Activated CD4-positive, alpha-beta T cell treated with anti-CD3 and anti-CD28 coated beads, Interleukin-2, amount 10 ng/mL, durations not matched to agents 7 days and 5 days (primary cell): Measurements from ENCODE around the gene SCD5. TPM values are rescaled to one million over a fixed set of nuclear protein-coding genes. Genes with fewer than 3 reads are reported as not detected.
A peak's percentile ranks its signal among the peaks of the same experiment; 100 is the strongest.

ENCODE experiments used
- CTCF ChIA-PET: fragments of 350-600 bp; sonication (Branson Sonifier 250); formaldehyde crosslinking; loops from one replicate; lab custom pipeline; 2021; ENCODE audit warnings: antibody characterized with exemption; lab: Charles Lee
- POLR2A ChIA-PET: fragments of 350-600 bp; sonication (Branson Sonifier 250); formaldehyde crosslinking; loops from one replicate; lab custom pipeline; 2021; ENCODE audit warnings: antibody characterized with exemption; lab: Charles Lee
- DNase-seq: peaks from one replicate; pipeline ENCODE4 v3.0.0-alpha.2; 2020
- H3K27ac Mint-ChIP-seq: one replicate; pipeline ENCODE4 v1.8.0; 2021; ENCODE audit warnings: mild to moderate bottlenecking, moderate library complexity, mixed read lengths
- H3K27me3 Mint-ChIP-seq: one replicate; pipeline ENCODE4 v1.8.0; 2021; ENCODE audit warnings: mixed read lengths
- H3K36me3 Mint-ChIP-seq: one replicate; pipeline ENCODE4 v1.8.0; 2021; ENCODE audit warnings: low read depth, mixed read lengths
- H3K4me1 Mint-ChIP-seq: one replicate; pipeline ENCODE4 v1.8.0; 2021; ENCODE audit warnings: mixed read lengths
- H3K4me3 Mint-ChIP-seq: one replicate; pipeline ENCODE4 v1.8.0; 2021; ENCODE audit warnings: mild to moderate bottlenecking, moderate library complexity, mixed read lengths
- H3K9me3 Mint-ChIP-seq: one replicate; pipeline ENCODE4 v1.8.0; 2021; ENCODE audit warnings: mixed read lengths
- total RNA-seq, 2 experiments: library from RNA; stranded (reverse); gene quantifications; one replicate each; pipeline ENCODE4 v1.2.3, GENCODE V29; 2021

The SCD5 gene
- total RNA-seq, 2 experiments from 2014 or later, result 2.0 TPM

DNA sequence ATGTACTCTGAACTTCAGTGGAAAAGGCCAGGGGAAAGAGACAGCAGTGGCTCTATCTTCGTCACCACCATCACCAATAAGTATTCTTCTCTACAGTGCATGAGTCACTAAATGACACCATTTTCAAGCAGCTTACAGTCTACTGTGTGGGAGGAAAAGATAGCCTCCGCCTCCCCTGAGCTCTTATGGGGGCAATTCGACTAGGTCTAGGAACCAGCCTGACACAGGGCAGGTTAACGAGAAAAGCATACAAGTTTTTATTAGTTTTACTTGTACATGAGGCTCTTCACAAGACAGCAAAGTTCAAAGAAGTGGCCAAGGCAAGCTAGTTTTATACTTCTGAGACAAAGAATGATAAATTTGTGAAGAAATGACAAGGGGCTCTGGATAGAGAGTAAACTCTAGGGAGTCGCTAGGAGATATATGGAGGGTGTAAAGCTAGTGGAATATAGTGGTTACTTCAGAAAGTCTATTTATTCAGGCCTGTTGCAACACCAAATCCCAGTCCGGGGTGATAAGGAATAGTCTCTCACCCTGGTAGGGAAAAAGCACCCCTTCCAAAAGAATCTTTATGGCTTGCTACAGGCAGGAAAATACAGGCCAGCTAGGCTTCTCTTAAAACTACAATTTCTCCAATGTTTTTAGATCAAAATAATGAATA, 49.7 kb downstream of the SCD5 start:
- POLR2A ChIA-PET, result no interaction called here
- H3K27me3 Mint-ChIP-seq, result peaks cover 12% of the 10 kb centered on the region
- no peak for DNase-seq
- CTCF ChIA-PET, result no interaction called here
- no peaks in the 10 kb centered on the region for H3K4me1 Mint-ChIP-seq
- H3K27ac Mint-ChIP-seq, result no peak overlapping the region
- H3K36me3 Mint-ChIP-seq, result no peaks in the 10 kb centered on the region
- no peak overlapping the region for H3K4me3 Mint-ChIP-seq
- H3K9me3 Mint-ChIP-seq, result no peaks in the 10 kb centered on the region

DNA sequence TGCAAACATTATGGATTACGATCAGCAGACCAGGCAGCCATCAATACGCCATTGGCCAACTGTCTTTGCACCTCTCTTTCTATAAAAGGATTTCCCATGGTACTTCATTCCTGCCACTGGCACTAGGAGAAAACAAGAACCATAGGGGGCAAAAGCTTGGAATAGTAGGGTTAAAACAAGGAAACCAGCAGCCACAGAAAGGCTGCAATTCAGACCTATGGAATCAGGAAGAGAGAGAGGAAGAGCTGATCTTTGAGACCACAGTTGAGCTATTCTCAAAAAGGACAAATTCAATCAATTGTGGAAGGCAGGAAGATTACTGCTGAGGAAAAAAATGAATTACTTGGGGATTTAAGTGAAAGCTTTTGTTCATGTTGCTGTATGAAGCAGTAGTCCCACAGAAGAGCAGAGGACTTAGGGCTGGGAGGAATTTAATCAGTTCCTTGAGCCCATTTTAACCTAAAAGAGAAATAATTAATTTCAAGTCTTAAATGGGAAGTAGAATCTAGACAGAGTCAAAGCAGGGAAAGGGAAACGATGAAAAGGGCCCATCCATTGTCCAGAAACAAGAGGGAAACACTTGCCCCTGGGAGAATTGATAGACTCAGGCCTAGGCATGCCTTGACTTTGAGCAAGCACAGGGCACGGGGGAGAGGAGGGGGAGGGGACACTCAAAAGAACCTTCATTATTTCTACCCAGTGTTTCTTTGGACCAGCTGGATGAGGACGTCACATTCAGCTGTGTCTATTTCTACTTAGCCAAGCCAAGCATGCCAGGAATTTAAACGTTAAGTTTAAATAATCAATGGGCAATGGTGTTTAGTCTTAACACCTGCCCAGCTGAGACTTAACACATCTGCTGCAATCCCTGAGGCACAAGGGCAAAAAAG, 50.7 kb downstream of the SCD5 start:
- H3K4me1 Mint-ChIP-seq, result no peaks in the 10 kb centered on the region
- no peak overlapping the region for H3K4me3 Mint-ChIP-seq
- no peaks in the 10 kb centered on the region for H3K9me3 Mint-ChIP-seq
- no peak overlapping the region for H3K27ac Mint-ChIP-seq
- POLR2A ChIA-PET, result no interaction called here
- H3K27me3 Mint-ChIP-seq, result peaks cover 11% of the 10 kb centered on the region
- no peak for DNase-seq
- CTCF ChIA-PET, result interaction anchor here (0.6 to 1.4 kb wide), 2 partner anchors 19 to 250 kb away, joined by 3 read pairs; no protein-coding TSS in a partner anchor
- no peaks in the 10 kb centered on the region for H3K36me3 Mint-ChIP-seq

DNA sequence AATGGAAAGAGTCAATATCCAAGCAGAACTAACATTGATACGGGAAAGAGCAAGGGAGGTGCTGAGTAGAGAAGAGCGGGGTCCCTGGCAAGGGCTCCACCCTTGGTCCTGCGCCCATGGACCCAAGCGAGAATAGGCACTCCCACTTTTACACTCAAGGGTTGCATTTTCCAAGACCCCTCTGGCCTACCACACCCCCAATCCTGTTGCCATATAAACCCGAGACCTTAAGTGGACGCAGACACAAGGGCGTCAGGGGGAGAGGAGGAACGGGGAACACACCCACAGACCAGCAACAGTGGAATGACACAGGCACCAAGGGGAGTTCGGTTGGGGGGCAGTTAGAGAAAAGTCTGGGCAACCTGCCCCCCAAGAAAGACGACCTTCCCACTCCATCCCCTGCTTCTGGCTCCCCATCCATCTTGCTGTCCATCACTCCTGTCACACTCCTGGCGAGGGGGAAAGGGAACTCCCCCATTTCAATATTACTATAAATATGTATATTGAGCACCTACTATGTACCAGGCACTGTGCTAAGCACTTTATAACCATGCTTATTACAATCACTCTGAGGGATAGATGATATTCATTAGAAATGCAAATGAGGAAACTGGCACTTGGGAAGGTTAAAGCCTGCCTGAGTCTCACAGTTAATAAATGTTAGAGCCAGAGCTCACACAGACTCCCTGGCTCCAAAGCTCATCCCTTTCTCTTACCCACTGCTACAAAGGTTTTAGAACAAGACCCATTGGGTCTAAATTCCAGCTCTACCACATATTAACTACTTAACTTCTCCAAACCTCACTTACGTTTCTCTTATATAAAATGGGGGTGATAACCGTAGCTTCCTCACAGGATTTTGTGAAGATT, 51.7 kb downstream of the SCD5 start:
- no peak for DNase-seq
- no peaks in the 10 kb centered on the region for H3K36me3 Mint-ChIP-seq
- POLR2A ChIA-PET, result no interaction called here
- peaks cover 11% of the 10 kb centered on the region for H3K27me3 Mint-ChIP-seq
- H3K27ac Mint-ChIP-seq, result no peak overlapping the region
- H3K4me1 Mint-ChIP-seq, result no peaks in the 10 kb centered on the region
- no peaks in the 10 kb centered on the region for H3K9me3 Mint-ChIP-seq
- no peak overlapping the region for H3K4me3 Mint-ChIP-seq
- CTCF ChIA-PET, result interaction anchor here (0.6 to 1.4 kb wide), 2 partner anchors 18 to 249 kb away, joined by 3 read pairs; no protein-coding TSS in a partner anchor

DNA sequence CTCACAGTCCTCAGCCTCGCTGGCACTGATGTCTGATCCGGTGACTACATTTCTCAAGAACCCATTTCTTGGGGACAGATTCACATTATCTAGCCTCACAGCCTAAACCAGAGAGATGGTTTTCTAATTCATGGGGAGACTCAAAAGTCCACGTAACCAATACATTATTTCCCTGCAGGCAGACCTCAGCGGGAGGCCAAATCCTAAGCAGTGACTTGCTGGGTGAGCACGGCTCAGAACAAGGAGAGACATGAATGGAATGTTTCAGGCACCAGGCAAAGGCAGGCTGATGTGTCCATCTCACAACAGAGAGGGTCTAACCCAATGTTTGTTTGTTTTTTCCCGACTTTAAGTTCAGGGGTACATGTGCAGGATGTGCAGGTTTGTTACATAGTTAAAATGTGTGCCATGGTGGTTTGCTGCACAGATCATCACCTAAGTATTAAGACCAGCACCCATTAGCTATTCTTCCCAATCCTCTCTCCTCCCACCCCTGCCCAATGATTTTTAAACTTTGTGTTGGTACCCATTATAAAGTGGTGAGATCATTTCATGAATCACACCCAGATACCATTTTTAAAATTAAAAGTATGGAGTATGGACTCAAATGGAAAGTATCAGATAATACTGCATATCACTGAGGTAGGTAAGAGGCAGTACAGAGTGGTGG, 53.3 kb downstream of the SCD5 start:
- H3K27ac Mint-ChIP-seq, result no peak overlapping the region
- no peaks in the 10 kb centered on the region for H3K36me3 Mint-ChIP-seq
- no peaks in the 10 kb centered on the region for H3K9me3 Mint-ChIP-seq

DNA sequence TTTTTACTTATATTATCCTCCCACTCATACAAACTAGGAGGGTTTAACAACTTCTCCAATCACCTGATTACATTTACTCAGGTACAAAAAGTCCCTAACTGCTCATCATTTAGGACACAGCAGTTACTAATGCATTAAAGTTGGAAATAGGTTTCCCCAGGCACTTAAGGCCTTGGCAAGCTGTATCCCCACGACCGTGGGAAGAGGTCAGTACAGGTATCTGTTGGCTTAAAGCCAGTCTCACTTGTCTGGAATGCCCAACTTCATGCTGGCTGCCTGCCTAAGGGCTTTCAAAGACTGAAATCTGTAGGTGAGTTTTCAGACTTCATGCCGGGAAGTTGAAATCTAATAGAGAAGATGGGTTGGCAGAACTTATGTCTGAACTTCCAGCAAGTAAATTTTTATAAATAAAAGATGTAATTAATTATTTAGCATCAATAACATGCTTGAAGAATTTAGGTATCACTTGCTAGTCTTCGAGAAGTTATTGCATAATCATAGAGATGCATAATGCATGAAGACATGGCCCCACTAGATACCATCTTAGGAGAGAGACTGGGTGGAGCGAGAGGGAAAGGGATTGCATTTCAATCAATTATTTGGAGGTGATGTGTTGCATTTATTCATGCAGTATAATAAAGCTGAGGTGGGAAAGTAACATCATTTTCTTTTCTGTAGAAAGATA, 54.2 kb downstream of the SCD5 start:
- H3K4me1 Mint-ChIP-seq, result no peaks in the 10 kb centered on the region
- no peaks in the 10 kb centered on the region for H3K9me3 Mint-ChIP-seq
- ChIA-PET POLR2A (no interaction called here), CTCF (no interaction called here)
- no peaks in the 10 kb centered on the region for H3K36me3 Mint-ChIP-seq
- H3K27ac Mint-ChIP-seq, result no peak overlapping the region
- no peak overlapping the region for H3K4me3 Mint-ChIP-seq
- DNase-seq, result no peak
- H3K27me3 Mint-ChIP-seq, result peaks cover 11% of the 10 kb centered on the region

More for the DNA sequence above, 53.3 kb downstream of the SCD5 start:
- Mint-ChIP-seq H3K4me3 (no peak overlapping the region), H3K4me1 (no peaks in the 10 kb centered on the region), H3K27me3 (peaks cover 11% of the 10 kb centered on the region)
- ChIA-PET CTCF (no interaction called here), POLR2A (no interaction called here)
- no peak for DNase-seq

DNA sequence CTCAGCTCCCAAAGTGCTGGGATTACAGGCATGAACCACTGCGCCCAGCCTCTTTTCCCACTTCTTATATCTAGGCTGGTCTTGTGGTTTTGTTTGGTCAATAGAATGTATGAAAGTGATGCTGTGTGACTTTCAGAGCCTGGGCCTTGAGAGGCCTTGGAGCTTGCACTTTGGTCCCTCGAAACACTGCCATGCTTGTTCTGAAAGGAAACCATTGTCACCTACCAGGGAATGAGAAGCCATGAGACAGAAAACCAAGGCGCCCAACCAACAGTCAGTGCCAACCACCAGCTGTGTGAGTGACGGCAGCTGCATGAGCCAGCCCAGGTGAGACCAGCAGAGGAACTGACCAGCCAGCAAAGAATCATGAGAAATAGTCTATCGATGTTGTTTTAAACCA, 57.4 kb downstream of the SCD5 start:
- no peak for DNase-seq
- CTCF ChIA-PET, result no interaction called here
- peaks cover 8% of the 10 kb centered on the region for H3K27me3 Mint-ChIP-seq
- POLR2A ChIA-PET, result interaction anchor here (0.6 kb wide), 1 partner anchor 16 kb away, joined by 4 read pairs; no protein-coding TSS in a partner anchor
- no peak overlapping the region for H3K27ac Mint-ChIP-seq
- no peak overlapping the region for H3K4me3 Mint-ChIP-seq
- H3K9me3 Mint-ChIP-seq, result no peaks in the 10 kb centered on the region
- H3K36me3 Mint-ChIP-seq, result no peaks in the 10 kb centered on the region
- no peaks in the 10 kb centered on the region for H3K4me1 Mint-ChIP-seq

DNA sequence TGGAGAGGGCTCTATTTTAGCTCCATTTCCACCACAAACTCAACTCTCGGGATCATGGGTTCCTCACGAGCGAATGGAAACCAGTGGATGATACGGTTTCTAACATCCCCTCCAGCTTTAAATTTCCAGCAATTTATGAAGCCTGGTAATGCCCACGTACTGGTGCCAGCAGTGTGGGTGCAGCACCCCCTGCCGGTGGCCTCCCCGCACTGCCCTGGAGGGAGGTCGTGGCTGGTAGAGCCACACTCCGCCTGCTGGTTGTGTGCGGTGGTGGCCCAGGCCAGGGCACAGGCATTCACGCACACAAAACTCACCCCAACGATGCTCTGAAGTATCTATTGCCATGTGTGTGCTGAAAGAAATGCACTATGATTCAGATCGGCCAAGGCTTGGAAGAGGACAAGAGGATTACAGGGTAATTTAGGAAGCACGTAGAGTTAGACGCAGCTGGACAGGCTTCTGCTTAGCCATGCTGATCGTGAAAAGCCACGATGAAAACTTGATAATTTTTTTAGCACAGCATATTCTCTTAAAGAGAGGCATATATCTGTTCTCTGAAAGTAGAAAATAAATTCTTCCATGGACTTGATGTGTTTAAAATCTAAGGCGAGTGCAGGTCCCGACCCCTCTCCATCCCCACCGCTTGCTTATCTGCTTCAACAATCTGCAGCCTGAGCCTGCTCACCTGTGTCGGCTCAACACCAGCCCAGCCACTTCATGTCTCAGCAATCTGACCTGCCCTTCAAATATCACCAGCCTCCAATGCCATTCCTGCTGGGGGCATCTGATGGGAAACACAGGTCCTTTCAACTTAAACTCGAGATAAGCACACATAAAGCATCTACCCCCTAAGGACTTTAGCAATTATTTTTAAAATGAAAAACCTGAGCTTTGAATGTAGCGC, 59.1 kb downstream of the SCD5 start:
- Mint-ChIP-seq H3K9me3 (no peaks in the 10 kb centered on the region), H3K4me3 (no peak overlapping the region), H3K27me3 (peaks cover 1% of the 10 kb centered on the region), H3K4me1 (no peaks in the 10 kb centered on the region), H3K36me3 (no peaks in the 10 kb centered on the region), H3K27ac (no peak overlapping the region)
- DNase-seq, result peak; percentile 78
- ChIA-PET CTCF (interaction anchor here (1.0 to 1.1 kb wide), 2 partner anchors 10 to 288 kb away, joined by 3 to 4 read pairs; no protein-coding TSS in a partner anchor), POLR2A (no interaction called here)

DNA sequence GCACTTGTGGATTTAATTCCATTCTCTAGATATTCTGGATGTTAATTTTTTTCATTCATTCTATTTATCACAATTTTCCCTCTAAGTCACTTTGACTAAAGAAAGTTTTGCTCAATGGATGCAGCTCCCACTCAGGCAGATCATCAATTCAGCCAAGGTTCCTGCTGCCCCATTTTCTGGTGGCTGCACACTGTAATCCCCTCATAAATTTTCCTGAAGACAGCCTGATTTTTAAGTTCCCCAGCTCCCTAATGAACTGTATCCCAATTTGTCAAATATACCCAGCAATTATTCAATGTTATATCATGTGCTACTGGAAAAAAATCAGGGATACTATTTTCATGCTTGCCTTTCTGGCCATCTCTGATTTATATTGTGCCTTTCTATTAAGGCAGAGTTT, 61.2 kb downstream of the SCD5 start:
- Mint-ChIP-seq H3K36me3 (no peaks in the 10 kb centered on the region), H3K9me3 (no peaks in the 10 kb centered on the region), H3K27me3 (peaks cover 11% of the 10 kb centered on the region), H3K4me1 (no peaks in the 10 kb centered on the region), H3K27ac (no peak overlapping the region), H3K4me3 (no peak overlapping the region)
- ChIA-PET POLR2A (no interaction called here), CTCF (no interaction called here)
- no peak for DNase-seq

DNA sequence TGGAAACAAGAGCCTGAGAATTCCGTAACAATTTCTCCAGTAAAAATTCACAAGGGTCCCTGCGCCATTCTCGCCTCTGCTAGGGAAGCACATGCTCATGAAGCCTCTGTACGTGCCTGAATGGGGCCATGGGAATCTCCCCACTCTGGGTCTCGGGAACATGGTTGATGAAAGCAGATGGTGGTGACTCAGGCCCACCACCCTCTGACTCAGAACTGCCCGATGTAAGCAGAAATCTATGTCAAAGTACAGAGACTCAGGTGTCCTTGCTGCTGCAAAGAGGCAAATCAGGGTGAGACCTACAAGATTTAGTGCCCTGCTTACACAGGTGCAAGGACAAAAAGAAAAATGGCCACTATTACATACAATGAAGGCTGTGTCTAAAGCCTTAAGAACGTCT, 65.0 kb downstream of the SCD5 start:
- H3K27me3 Mint-ChIP-seq, result peaks cover 11% of the 10 kb centered on the region
- H3K4me1 Mint-ChIP-seq, result no peaks in the 10 kb centered on the region
- ChIA-PET CTCF (interaction anchor here (1.3 kb wide), 1 partner anchor 12 kb away, joined by 3 read pairs; no protein-coding TSS in a partner anchor), POLR2A (no interaction called here)
- no peaks in the 10 kb centered on the region for H3K9me3 Mint-ChIP-seq
- no peaks in the 10 kb centered on the region for H3K36me3 Mint-ChIP-seq
- no peak overlapping the region for H3K27ac Mint-ChIP-seq
- DNase-seq, result no peak
- H3K4me3 Mint-ChIP-seq, result no peak overlapping the region

DNA sequence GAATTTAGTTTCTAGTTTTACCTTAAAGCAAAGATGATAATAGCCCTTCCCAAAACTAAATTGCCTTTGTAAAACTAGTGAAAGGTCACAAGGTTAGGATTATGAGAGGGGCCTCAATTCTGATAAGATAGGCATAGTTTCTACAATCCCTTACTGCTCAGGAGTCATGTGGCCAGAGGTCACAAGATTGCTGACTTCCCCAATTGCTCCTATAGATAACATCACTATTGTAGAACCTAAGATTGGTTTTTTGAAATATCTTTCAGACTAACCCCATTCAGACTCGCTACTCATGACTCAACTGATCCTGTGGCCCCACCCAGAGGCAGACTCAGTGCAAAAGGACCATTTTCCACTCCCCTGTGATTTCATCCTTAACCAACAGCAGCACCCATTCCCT, 70.3 kb downstream of the SCD5 start:
- DNase-seq, result no peak
- Mint-ChIP-seq H3K27me3 (peaks cover 2% of the 10 kb centered on the region), H3K9me3 (no peaks in the 10 kb centered on the region), H3K27ac (no peak overlapping the region), H3K4me3 (no peak overlapping the region), H3K36me3 (no peaks in the 10 kb centered on the region), H3K4me1 (no peaks in the 10 kb centered on the region)
- POLR2A ChIA-PET, result no interaction called here
- CTCF ChIA-PET, result no interaction called here

DNA sequence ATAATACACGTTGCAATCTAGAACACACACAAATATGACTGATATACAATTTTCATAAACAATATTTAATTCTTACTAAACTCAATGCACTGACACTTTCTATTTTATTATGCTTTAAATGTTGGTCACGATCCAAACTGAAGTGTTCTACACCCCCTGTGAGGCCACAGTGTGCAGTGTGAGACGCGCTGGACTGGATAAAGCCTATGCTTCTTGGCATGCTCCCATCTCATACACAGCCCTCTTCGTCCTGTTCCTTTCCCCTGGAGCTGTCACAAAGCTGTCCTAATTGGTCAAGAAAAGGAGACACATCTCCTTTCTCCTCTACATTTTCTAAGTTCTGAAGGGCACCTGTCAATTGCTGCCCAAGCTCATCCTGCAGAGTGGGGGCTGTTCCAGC, 72.0 kb downstream of the SCD5 start:
- H3K9me3 Mint-ChIP-seq, result no peaks in the 10 kb centered on the region
- POLR2A ChIA-PET, result no interaction called here
- no peak for DNase-seq
- no peak overlapping the region for H3K4me3 Mint-ChIP-seq
- H3K27me3 Mint-ChIP-seq, result no peaks in the 10 kb centered on the region
- H3K27ac Mint-ChIP-seq, result no peak overlapping the region
- CTCF ChIA-PET, result interaction anchor here (0.6 kb wide), 1 partner anchor 217 kb away, joined by 3 read pairs; no protein-coding TSS in a partner anchor
- H3K4me1 Mint-ChIP-seq, result no peaks in the 10 kb centered on the region
- H3K36me3 Mint-ChIP-seq, result no peaks in the 10 kb centered on the region
